Neuron (in vitro differentiated cells): ENCODE results near the gene MBD3L3.
"Not testable (repeated sequence)": the region's sequence is repeated elsewhere in the genome, so short reads cannot be mapped to it uniquely, and the experiment has no call there.

Source experiments
- H2AFZ ChIP-seq: one replicate; pipeline ENCODE4 v1.6.1; 2013; ENCODE audit warnings: low read depth, mild to moderate bottlenecking, inconsistent platforms, low read length, moderate library complexity
- H3K27me3 ChIP-seq: one replicate; pipeline ENCODE4 v1.6.1; 2013; ENCODE audit warnings: low read length; ENCODE audit not compliant: insufficient read depth
- H3K36me3 ChIP-seq: one replicate; pipeline ENCODE4 v1.6.1; 2013; ENCODE audit warnings: low read length; ENCODE audit not compliant: insufficient read depth
- H3K4me1 ChIP-seq: one replicate; pipeline ENCODE4 v1.6.1; 2013; ENCODE audit warnings: low read length; ENCODE audit not compliant: insufficient read depth
- H3K4me3 ChIP-seq: 2 replicates; pipeline ENCODE4 v1.5.1; 2013; ENCODE audit warnings: mild to moderate bottlenecking, low read length, moderate library complexity
- H3K9me3 ChIP-seq: one replicate; pipeline ENCODE4 v1.6.1; 2013; ENCODE audit warnings: low read length

MBD3L3 gene

DNA sequence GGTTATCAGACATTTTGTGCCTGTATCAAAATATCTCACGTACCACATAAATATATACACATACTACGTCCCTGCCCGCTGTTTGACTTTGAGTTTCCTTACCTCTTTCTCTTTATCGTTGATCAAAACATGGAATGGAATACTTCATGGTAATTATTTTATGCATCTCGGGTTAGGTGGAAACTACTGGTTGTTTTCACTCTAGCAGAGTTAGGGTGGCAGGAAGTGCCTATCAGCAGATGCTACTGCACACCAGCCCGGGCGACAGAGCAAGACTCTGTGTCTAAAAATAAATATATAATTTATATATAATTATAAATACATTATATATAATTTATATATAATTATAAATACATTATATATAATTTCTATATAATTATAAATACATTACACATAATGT is 5.6 kb downstream of the MBD3L3 start:
- H2AFZ ChIP-seq, H3K4me3 ChIP-seq, H3K36me3 ChIP-seq, H3K27me3 ChIP-seq, H3K4me1 ChIP-seq, H3K9me3 ChIP-seq: not testable (repeated sequence)

GRCh38 chr19:7051421-7051820 is 7.1 kb downstream of the MBD3L3 start:
- H3K4me3 ChIP-seq, H2AFZ ChIP-seq, H3K27me3 ChIP-seq, H3K4me1 ChIP-seq, H3K9me3 ChIP-seq, H3K36me3 ChIP-seq: not testable (repeated sequence)

GRCh38 chr19:7049021-7049420 is 9.5 kb downstream of the MBD3L3 start, which contains the start of gene MBD3L2:
MBD3L2 (plus strand) TSS chr19:7049321; CDS start chr19:7049374, 53 bp downstream.
- not testable (repeated sequence) for H3K36me3 ChIP-seq, H2AFZ ChIP-seq, H3K27me3 ChIP-seq, H3K4me1 ChIP-seq, H3K4me3 ChIP-seq, H3K9me3 ChIP-seq

- H3K36me3 ChIP-seq, H2AFZ ChIP-seq: not testable (repeated sequence)
Measured at GRCh38 chr19:7041563-7041962, 16.9 kb downstream of the MBD3L3 start.

GRCh38 chr19:7040079-7040478 is 18.4 kb downstream of the MBD3L3 start, which contains the start of gene MBD3L4:
MBD3L4 (minus strand) TSS chr19:7040179; CDS start chr19:7040144, 35 bp downstream.
- not testable (repeated sequence) for H3K4me3 ChIP-seq, H3K9me3 ChIP-seq, H2AFZ ChIP-seq, H3K4me1 ChIP-seq, H3K36me3 ChIP-seq, H3K27me3 ChIP-seq

More at GRCh38 chr19:7041563-7041962, 16.9 kb downstream of the MBD3L3 start:
- H3K27me3 ChIP-seq, H3K4me1 ChIP-seq, H3K9me3 ChIP-seq, H3K4me3 ChIP-seq: not testable (repeated sequence)

DNA sequence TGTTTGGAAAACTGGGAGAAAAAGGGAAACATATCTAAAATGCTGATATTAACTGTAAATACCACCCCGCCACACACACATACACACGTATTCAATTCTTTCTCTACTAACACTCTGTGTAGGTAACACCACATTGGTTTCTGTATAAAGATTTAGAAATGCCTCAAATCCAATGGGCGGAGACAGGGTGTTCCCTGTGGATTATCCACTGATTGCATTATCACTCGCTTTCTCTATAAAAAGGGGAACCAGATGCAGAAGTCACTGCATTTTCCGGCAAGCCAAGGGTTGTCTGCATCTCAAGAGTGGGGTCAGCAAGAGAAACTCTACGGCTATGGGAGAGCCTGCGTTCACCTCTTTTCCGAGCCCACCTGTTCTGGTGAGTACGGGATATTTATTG is 28.2 kb downstream of the MBD3L3 start, which contains the start of gene MBD3L5:
Gene MBD3L5 (plus strand): TSS at position 301 of the 400 bp plus-strand sequence. CDS start 34 bp downstream, at position 335.
- not testable (repeated sequence) for H3K4me1 ChIP-seq, H3K9me3 ChIP-seq, H3K36me3 ChIP-seq, H3K27me3 ChIP-seq, H3K4me3 ChIP-seq, H2AFZ ChIP-seq

- H3K27me3 ChIP-seq, H2AFZ ChIP-seq, H3K4me1 ChIP-seq: not testable (repeated sequence)
Measured at GRCh38 chr19:7028790-7029189, 29.7 kb downstream of the MBD3L3 start.

DNA sequence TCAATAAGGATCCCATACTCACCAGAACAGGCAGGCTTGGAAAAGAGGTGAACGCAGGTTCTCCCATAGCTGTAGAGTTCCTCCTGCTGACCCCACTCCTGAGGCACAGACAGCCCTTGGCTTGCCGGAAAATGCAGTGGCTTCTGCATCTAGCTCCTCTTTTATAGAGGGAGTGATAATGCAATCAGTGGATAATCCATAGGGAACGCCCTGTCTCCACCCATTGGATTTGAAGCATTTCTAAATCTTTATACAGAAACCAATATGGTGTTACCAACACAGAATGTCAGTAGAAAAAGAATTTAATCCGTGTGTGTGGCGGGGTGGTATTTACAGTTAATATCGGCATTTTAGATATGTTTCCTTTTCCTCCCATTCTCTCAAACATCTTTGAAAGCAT is 37.1 kb downstream of the MBD3L3 start, which contains the start of gene MBD3L2B:
Gene MBD3L2B (minus strand): TSS at position 101 of the 400 bp plus-strand sequence. CDS start 34 bp downstream, at position 67.
- not testable (repeated sequence) for H3K4me1 ChIP-seq, H3K4me3 ChIP-seq, H3K9me3 ChIP-seq, H3K27me3 ChIP-seq, H2AFZ ChIP-seq, H3K36me3 ChIP-seq

More at GRCh38 chr19:7028790-7029189, 29.7 kb downstream of the MBD3L3 start:
- not testable (repeated sequence) for H3K36me3 ChIP-seq, H3K4me3 ChIP-seq, H3K9me3 ChIP-seq

DNA sequence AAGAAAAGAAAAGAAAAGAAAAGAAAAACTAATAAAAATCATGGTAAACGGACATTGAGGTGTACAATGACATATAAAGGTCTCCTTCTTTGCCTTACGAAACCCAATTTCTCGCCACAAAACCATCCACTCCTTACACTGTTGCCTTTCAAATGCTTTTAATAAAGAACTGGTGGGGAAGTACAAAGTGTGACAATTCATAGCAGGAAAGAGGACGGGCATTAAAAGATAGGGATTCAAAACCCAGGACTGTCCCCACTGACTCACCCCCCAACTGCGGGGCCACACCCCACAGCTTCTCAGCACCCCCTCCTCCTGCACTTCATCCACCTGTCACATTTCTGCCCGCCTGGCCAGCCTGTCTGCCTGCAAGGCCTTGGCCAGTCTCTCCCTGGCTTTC is 39.6 kb downstream of the MBD3L3 start:
- H3K4me1 ChIP-seq = no peaks in the 10 kb centered on the region
- H3K9me3 ChIP-seq = no peaks in the 10 kb centered on the region
- H2AFZ ChIP-seq = no peak overlapping the region
- H3K4me3 ChIP-seq = no peak overlapping the region
- H3K27me3 ChIP-seq = peaks cover 2% of the 10 kb centered on the region
- no peaks in the 10 kb centered on the region for H3K36me3 ChIP-seq

DNA sequence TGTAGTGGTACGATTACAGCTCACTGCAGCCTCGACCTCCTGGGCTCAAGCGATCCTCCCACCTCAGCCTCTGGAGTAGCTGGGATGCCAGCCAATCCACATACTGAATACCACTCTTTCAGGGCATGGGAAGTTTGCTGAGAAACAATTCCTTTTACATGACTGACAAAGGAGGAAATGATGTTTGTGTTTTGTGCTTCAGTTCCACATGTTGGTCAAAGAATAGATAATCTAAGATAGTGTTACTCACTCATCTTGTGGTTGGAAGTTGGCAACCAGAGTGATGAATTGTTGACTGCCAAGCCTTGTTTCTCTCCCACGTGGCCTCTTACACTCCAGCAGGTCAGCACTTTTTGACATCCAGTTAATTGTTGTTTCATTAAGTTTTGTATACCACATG is 44.8 kb downstream of the MBD3L3 start:
- Histone ChIP-seq H3K4me1 (no peaks in the 10 kb centered on the region), H3K27me3 (peaks cover 2% of the 10 kb centered on the region), H3K9me3 (peaks cover 2% of the 10 kb centered on the region), H2AFZ (no peak overlapping the region), H3K4me3 (no peak overlapping the region), H3K36me3 (no peaks in the 10 kb centered on the region)

- Histone ChIP-seq H3K27me3 (peaks cover 2% of the 10 kb centered on the region), H2AFZ (no peak overlapping the region), H3K36me3 (no peaks in the 10 kb centered on the region), H3K9me3 (peaks cover 2% of the 10 kb centered on the region), H3K4me3 (no peak overlapping the region), H3K4me1 (no peaks in the 10 kb centered on the region)
Measured at GRCh38 chr19:7010722-7011593, 47.5 kb downstream of the MBD3L3 start.

GRCh38 chr19:7007859-7008258 is 50.6 kb downstream of the MBD3L3 start:
- Histone ChIP-seq H3K27me3 (no peaks in the 10 kb centered on the region), H3K4me1 (no peaks in the 10 kb centered on the region), H3K9me3 (peaks cover 2% of the 10 kb centered on the region), H3K36me3 (no peaks in the 10 kb centered on the region), H3K4me3 (no peak overlapping the region), H2AFZ (no peak overlapping the region)
